ENCODE data around the gene KAZN. TPM values are rescaled to one million over a fixed set of nuclear protein-coding genes. Genes with fewer than 3 reads are reported as not detected.
"Not testable (repeated sequence)": the region's sequence is repeated elsewhere in the genome, so short reads cannot be mapped to it uniquely, and the experiment has no call there.

Gene KAZN
- total RNA-seq, 2 donors from 2014 or later = 0.46 to 0.58 TPM

DNA sequence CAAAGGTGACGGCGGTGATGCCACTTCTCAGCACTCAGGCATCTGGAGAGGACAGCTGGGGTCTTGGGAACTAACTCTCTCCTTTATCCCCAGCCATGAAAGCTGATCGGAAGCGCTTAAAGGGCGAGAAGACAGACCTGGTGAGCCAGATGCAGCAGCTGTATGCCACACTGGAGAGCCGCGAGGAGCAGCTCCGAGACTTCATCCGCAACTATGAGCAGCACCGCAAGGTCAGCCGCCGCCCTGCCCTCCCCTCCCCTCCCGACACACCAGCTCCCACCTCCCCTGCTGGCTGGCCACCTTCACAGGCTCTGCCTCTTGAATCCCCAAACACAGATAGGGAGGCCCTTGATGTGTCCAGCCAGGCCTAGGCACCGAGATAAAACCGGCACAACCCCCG lies 436.2 kb downstream of the KAZN start:
- H3K4me1 Mint-ChIP-seq (ENCODE audit: low read depth) = peaks cover 7% of the 10 kb centered on the region
- no peaks in the 10 kb centered on the region for H3K36me3 Mint-ChIP-seq (ENCODE audit: insufficient read depth in 2 of 2)
- no peaks in the 10 kb centered on the region for H3K27me3 Mint-ChIP-seq (ENCODE audit: low read depth)
- no peaks in the 10 kb centered on the region for H3K9me3 Mint-ChIP-seq
- ATAC-seq (replicated peaks in 1 of 2) (no peak), DNase-seq (no peak)
- no peak overlapping the region for H3K4me3 Mint-ChIP-seq
- no peak overlapping the region for H3K27ac Mint-ChIP-seq

DNA sequence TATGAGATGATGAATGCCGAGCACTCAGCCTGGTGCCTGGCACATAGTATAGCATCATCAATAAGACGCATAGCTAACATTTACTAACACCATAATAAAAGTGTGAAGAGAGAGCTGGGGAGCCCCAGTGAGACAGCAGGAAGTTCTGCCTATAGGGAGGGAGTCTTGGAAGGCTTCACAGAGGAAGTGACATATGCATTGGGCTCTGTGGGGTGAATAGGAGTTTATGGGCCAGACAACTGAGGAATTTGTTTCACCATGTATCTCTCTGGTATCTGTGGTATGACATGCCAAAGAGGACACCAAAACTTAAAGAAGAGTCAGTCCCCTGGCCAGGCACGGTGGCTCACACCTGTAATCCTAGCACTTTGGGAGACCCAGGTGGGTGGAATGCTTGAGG lies 436.8 kb downstream of the KAZN start:
- H3K27me3 Mint-ChIP-seq (ENCODE audit: low read depth) = no peaks in the 10 kb centered on the region
- H3K4me1 Mint-ChIP-seq (ENCODE audit: low read depth) = peaks cover 7% of the 10 kb centered on the region
- DNase-seq (no peak), ATAC-seq (replicated peaks in 1 of 2) (no peak)
- no peak overlapping the region for H3K27ac Mint-ChIP-seq
- H3K36me3 Mint-ChIP-seq (ENCODE audit: insufficient read depth in 2 of 2) = no peaks in the 10 kb centered on the region
- H3K9me3 Mint-ChIP-seq = no peaks in the 10 kb centered on the region
- H3K4me3 Mint-ChIP-seq = no peak overlapping the region

DNA sequence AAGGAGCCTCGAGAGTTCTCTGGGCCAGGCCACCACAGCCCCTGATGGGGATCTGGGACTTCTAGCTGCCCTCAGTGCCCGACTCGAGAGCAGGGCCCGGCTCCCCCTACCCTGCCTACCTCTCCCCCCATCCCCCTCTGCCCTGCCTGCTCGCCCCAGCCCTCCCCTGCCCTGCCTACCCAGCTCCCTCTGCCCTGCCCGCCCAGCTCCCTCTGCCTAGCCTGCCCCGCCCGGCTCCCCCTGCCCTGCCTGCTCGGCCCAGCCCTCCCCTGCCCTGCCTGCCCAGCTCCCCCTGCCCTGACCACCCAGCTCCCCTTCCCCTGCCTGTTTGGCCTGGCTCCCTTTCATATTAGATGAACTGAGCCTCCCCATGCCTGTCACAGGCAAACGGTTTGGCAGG lies 437.6 kb downstream of the KAZN start:
- Mint-ChIP-seq H3K4me3 (no peak overlapping the region), H3K36me3 (ENCODE audit: insufficient read depth in 2 of 2) (no peaks in the 10 kb centered on the region)

DNA sequence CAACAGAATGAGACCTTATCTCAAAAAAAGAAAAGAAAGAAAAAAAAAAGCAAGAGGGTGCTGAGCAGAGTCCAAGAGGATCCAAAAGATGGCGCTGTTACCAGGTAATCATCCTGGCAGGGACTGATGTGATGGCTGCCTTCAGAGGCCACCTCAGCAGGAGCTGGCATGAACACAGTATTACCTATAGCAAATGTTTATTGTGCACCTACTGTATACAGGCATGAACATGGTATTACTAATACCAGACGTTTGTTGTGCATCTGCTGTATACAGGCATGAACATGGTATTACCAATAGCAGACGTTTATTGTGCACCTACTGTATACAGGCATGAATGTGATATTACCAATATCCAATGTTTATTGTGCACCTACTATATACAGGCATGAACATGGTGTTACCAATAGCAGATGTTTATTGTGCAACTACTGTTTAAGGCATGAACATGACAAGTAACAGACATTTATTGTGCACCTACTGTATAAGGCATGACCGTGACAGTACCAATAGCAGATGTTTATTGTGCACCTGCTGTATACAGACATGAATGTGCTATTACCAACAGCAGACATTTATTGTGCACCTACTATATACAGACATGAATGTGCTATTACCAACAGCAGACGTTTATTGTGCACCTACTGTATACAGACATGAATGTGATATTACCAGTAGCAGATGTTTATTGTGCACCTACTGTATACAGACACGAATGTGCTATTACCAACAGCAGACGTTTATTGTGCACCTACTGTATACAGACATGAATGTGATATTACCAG lies 439.9 kb downstream of the KAZN start:
- no peak overlapping the region for H3K27ac Mint-ChIP-seq
- ATAC-seq (replicated peaks in 1 of 2) (peak; percentile 46 to 60), DNase-seq (peak; percentile 32)
- H3K36me3 Mint-ChIP-seq (ENCODE audit: insufficient read depth in 2 of 2) = no peaks in the 10 kb centered on the region
- H3K27me3 Mint-ChIP-seq (ENCODE audit: low read depth) = no peaks in the 10 kb centered on the region
- H3K4me1 Mint-ChIP-seq (ENCODE audit: low read depth) = peaks cover 7% of the 10 kb centered on the region
- no peak overlapping the region for H3K4me3 Mint-ChIP-seq
- no peaks in the 10 kb centered on the region for H3K9me3 Mint-ChIP-seq

More for the DNA sequence above, 437.6 kb downstream of the KAZN start:
- DNase-seq (no peak), ATAC-seq (replicated peaks in 1 of 2) (no peak)
- Mint-ChIP-seq H3K27ac (no peak overlapping the region), H3K27me3 (ENCODE audit: low read depth) (no peaks in the 10 kb centered on the region), H3K9me3 (no peaks in the 10 kb centered on the region), H3K4me1 (ENCODE audit: low read depth) (peaks cover 7% of the 10 kb centered on the region)

DNA sequence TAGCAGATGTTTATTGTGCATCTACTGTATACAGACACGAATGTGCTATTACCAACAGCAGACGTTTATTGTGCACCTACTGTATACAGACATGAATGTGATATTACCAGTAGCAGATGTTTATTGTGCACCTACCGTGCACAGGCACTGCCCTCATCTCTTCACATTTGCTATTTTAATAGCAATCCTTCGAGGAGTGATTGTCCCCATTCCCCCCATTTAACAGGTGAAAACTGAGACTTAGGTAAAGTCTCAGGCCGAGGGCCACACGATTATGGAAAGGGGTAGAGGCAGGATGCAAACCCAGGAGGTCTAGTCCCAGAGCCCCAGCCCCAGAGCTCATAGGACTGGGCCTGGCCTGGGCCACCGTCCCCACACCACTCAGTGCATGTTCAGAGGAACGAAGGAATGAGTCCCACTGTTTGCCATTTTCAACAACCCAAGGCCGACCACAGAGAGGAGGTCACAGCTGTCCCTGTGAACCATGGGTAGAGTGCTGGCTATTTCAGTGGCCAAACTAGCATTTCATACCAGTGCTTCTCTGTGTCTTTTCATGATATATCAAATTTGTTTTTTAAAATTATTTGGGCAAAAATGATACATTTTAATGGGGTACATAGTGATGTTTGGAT lies 440.6 kb downstream of the KAZN start:
- Mint-ChIP-seq H3K36me3 (ENCODE audit: insufficient read depth in 2 of 2) (no peaks in the 10 kb centered on the region), H3K4me3 (no peak overlapping the region), H3K27ac (no peak overlapping the region), H3K4me1 (ENCODE audit: low read depth) (peaks cover 2% of the 10 kb centered on the region), H3K9me3 (no peaks in the 10 kb centered on the region), H3K27me3 (ENCODE audit: low read depth) (no peaks in the 10 kb centered on the region)
- ATAC-seq (replicated peaks in 1 of 2) (no peak), DNase-seq (no peak)

DNA sequence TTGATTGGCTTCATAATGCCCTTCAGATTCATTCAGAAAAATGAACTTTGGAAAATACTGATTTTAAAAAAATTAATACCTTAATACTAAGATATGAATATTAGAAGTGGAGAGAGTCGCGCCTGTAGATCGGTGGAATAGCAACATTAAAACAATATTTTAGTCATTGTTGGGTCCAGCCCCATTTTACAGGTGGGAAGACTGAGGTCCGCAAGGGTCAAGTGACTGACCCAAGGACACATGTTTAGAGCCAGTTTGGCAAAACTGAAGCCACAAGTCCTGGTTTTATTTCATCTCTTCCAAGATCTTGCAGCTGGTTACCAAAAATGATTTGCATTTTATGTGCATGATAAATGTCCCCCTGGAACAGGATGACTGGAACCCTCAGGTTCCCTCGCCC lies 441.4 kb downstream of the KAZN start:
- Mint-ChIP-seq H3K27ac (no peak overlapping the region), H3K4me1 (ENCODE audit: low read depth) (no peaks in the 10 kb centered on the region), H3K9me3 (no peaks in the 10 kb centered on the region), H3K27me3 (ENCODE audit: low read depth) (no peaks in the 10 kb centered on the region), H3K36me3 (ENCODE audit: insufficient read depth in 2 of 2) (no peaks in the 10 kb centered on the region), H3K4me3 (no peak overlapping the region)
- no peak for ATAC-seq (replicated peaks in 1 of 2)
- no peak for DNase-seq

DNA sequence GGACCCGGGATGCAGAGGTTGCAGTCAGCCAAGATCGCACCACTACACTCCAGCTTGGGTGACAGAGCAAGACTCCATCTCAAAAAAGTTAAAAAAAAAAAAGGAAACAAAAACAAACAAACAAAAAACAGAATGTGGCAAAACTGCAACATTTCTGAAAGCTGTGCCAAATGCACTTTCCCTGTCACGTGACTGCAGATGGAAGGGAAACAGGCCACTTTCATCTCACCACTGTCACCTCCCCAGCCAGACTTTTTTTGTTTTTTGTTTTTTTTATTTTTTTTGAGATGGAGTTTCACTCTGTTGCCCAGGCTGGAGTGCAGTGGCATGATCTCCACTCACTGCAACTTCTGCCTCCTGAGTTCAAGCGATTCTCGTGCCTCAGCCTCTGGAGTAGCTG lies 442.2 kb downstream of the KAZN start:
- not testable (repeated sequence) for DNase-seq; H3K4me3 Mint-ChIP-seq; H3K27me3 Mint-ChIP-seq (ENCODE audit: low read depth); H3K9me3 Mint-ChIP-seq; H3K4me1 Mint-ChIP-seq (ENCODE audit: low read depth); H3K27ac Mint-ChIP-seq; H3K36me3 Mint-ChIP-seq (ENCODE audit: insufficient read depth in 2 of 2); ATAC-seq (replicated peaks in 1 of 2)

DNA sequence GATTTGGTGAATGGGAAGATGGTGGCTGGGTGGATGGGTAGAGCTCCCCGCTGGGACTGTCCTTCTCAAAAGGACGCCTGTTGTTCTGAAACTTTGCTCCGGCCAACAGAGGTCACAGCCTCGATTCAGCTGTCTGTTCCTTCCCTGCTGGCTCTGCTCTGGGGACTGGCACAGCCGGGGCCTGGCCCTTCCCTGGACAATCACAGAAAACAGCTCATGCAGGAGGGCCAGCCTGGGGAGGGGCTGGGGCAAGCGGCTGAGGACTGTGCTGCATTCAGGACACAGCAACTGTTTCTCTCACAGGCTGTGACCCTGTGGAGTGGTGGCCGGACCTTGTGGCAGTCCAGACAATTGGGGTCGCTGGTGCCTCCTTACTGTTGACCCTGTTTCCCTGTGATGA lies 444.4 kb downstream of the KAZN start:
- no peaks in the 10 kb centered on the region for H3K4me1 Mint-ChIP-seq (ENCODE audit: low read depth)
- H3K27ac Mint-ChIP-seq = no peak overlapping the region
- no peak overlapping the region for H3K4me3 Mint-ChIP-seq
- DNase-seq (no peak), ATAC-seq (replicated peaks in 1 of 2) (no peak)
- H3K36me3 Mint-ChIP-seq (ENCODE audit: insufficient read depth in 2 of 2) = no peaks in the 10 kb centered on the region
- H3K27me3 Mint-ChIP-seq (ENCODE audit: low read depth) = no peaks in the 10 kb centered on the region
- H3K9me3 Mint-ChIP-seq = no peaks in the 10 kb centered on the region

DNA sequence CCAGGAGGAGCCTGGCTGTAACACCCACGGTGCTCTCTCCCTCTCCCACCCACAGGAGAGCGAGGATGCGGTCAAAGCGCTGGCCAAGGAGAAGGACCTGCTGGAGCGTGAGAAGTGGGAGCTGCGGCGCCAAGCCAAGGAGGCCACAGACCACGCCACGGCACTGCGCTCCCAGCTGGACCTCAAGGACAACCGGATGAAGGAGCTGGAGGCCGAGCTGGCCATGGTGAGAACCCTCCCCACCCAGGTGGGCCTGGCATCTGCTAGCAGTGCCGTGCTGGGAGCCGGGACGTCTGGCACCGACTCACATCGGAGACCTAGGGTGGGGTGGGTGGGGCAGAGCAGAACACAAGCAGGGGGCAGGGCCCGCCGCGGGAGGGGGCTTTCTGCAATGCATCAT lies 445.4 kb downstream of the KAZN start:
- Mint-ChIP-seq H3K27ac (no peak overlapping the region), H3K4me3 (no peak overlapping the region), H3K4me1 (ENCODE audit: low read depth) (no peaks in the 10 kb centered on the region), H3K9me3 (no peaks in the 10 kb centered on the region), H3K36me3 (ENCODE audit: insufficient read depth in 2 of 2) (no peaks in the 10 kb centered on the region), H3K27me3 (ENCODE audit: low read depth) (no peaks in the 10 kb centered on the region)
- DNase-seq (no peak), ATAC-seq (replicated peaks in 1 of 2) (no peak)

DNA sequence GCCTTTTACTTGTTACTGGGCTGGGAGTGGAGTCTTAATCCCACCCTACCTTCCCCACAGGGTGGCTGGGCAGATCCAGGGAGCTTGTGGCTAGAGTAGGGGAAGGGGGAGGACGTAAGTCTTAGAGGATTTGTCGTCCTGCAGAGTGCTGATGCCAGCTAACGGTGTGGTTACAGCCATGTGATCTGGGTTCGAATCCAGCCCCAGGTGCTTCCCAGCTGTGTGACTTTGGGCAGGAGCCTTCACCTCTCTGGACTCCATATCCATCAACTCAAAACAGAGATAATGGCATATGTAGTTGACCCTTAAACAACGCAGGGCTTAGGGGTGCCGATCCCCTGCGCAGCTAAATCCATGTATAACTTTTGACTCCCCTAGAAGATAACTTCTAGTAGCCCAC lies 446.6 kb downstream of the KAZN start:
- no peak for DNase-seq
- Mint-ChIP-seq H3K27me3 (ENCODE audit: low read depth) (no peaks in the 10 kb centered on the region), H3K9me3 (no peaks in the 10 kb centered on the region), H3K27ac (no peak overlapping the region), H3K4me1 (ENCODE audit: low read depth) (no peaks in the 10 kb centered on the region), H3K36me3 (ENCODE audit: insufficient read depth in 2 of 2) (no peaks in the 10 kb centered on the region), H3K4me3 (no peak overlapping the region)
- no peak for ATAC-seq (replicated peaks in 1 of 2)

DNA sequence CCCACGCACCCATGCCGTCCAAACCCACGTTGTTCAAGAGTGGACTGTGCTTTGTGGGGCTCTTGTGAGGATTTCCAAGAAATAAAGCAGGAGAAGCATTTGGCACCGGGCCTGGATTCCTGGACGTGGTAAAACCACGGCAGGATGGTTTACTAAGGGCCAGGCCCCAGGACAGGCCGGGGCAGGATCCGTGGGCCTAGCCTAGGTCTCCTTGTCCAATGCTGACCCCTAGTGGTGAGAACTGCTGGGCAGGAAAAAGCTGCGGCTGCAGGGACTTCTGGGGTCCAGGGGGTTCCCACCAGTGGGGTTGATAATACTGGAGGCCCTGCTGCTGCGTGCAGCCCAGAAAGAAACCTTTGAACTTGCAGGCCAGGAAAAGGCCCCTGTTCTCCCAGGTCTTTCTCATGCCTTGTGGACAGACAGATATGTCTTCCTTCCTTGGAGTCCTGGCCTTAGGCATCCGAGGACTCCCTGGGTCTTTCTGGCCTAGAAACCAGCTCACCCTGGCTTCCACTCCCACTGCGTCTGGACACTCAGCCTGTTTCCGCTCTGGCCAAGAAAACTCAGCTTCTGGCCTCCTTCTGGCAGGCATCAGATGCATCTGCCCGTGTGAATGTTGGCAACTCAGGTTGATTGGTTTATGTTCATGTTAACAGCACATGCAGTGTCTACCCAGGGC lies 448.1 kb downstream of the KAZN start:
- peak; percentile 41 to 56 for ATAC-seq (replicated peaks in 1 of 2)
- no peak overlapping the region for H3K4me3 Mint-ChIP-seq
- no peaks in the 10 kb centered on the region for H3K27me3 Mint-ChIP-seq (ENCODE audit: low read depth)
- H3K9me3 Mint-ChIP-seq = no peaks in the 10 kb centered on the region
- peak; percentile 66 to 73 for DNase-seq
- no peak overlapping the region for H3K27ac Mint-ChIP-seq
- H3K36me3 Mint-ChIP-seq (ENCODE audit: insufficient read depth in 2 of 2) = no peaks in the 10 kb centered on the region
- no peaks in the 10 kb centered on the region for H3K4me1 Mint-ChIP-seq (ENCODE audit: low read depth)

DNA sequence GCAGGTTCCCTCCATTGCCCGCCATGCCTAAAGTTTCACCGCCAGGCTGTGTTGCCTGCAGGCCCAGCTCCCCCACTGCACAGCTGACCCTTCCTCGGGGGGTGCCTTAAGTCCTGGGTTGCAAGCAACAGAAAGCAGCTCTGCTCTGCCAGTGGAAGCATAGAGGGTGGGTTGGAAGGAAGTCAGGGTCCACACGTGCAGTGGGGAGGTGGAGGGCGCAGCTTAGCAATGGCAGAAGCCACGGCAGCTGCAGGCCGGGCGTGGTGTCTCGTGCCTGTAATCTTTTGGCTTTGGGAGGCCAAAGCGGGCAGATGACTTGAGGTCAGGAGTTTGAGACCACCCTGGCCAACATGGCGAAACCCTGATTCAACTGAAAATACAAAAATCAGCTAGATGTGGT lies 448.8 kb downstream of the KAZN start:
- H3K4me1 Mint-ChIP-seq (ENCODE audit: low read depth) = no peaks in the 10 kb centered on the region

DNA sequence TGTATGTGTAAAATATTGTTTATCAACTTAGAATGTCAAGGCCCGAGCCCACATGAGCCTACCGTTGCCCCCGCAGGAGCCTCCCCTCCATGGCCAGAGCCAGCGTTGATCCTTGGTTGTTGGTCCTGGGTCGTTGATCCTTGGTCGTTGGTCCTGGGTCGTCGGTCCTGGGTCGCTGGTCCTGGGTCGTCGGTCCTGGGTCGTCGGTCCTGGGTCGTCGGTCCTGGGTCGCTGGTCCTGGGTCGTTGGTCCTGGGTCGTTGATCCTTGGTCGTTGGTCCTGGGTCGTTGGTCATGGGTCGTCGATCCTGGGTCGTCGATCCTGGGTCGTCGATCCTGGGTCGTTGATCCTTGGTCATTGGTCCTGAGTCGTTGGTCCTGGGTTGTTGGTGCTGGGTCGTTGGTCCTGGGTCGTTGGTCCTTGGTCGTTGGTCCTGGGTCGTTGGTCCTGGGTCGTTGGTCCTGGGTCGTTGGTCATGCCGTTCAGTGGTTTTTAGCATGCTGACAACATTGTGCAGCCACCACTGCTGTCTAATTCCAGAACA lies 450.0 kb downstream of the KAZN start:
- ATAC-seq (replicated peaks in 1 of 2) (no peak), DNase-seq (no peak)
- no peak overlapping the region for H3K4me3 Mint-ChIP-seq
- no peaks in the 10 kb centered on the region for H3K36me3 Mint-ChIP-seq (ENCODE audit: insufficient read depth in 2 of 2)
- no peak overlapping the region for H3K27ac Mint-ChIP-seq
- H3K27me3 Mint-ChIP-seq (ENCODE audit: low read depth) = no peaks in the 10 kb centered on the region
- H3K4me1 Mint-ChIP-seq (ENCODE audit: low read depth) = no peaks in the 10 kb centered on the region
- H3K9me3 Mint-ChIP-seq = no peaks in the 10 kb centered on the region

More for the DNA sequence above, 448.8 kb downstream of the KAZN start:
- Mint-ChIP-seq H3K36me3 (ENCODE audit: insufficient read depth in 2 of 2) (no peaks in the 10 kb centered on the region), H3K27me3 (ENCODE audit: low read depth) (no peaks in the 10 kb centered on the region), H3K9me3 (no peaks in the 10 kb centered on the region), H3K4me3 (no peak overlapping the region), H3K27ac (no peak overlapping the region)
- ATAC-seq (replicated peaks in 1 of 2) = no peak
- no peak for DNase-seq

Data from activated T-cell treated with anti-CD3 and anti-CD28 coated beads, Interleukin-2, amount 50 U/mL, for 72 hours (primary cell).